Hepatocyte (in vitro differentiated cells): ENCODE results near the gene HSD17B1.

ENCODE experiments used
- CTCF ChIP-seq: fragments of 200-600 bp; sonication (generic); IDR thresholded peaks from 2 replicates; pipeline ENCODE4 v1.5.1; 2016; ENCODE audit warnings: antibody characterized with exemption, mild to moderate bottlenecking; ENCODE audit not compliant: poor library complexity
- EZH2phosphoT487 ChIP-seq: fragments of 200-600 bp; sonication (generic); IDR thresholded peaks from one replicate; pipeline ENCODE4 v1.6.1; 2018; ENCODE audit warnings: antibody characterized with exemption, mild to moderate bottlenecking, low read depth, moderate library complexity; ENCODE audit not compliant: unreplicated experiment, severe bottlenecking

GRCh38 chr17:42584880-42585279, 32.2 kb downstream of the HSD17B1 start:
- TF ChIP-seq CTCF (no peak), EZH2phosphoT487 (no peak)
